Transverse colon (tissue), 4 donors: ENCODE data around the gene UBAP2L. TPM values are rescaled to one million over a fixed set of nuclear protein-coding genes. Genes with fewer than 3 reads are reported as not detected.

Experiments
- DNase-seq: peaks from one replicate; pipeline ENCODE4 v3.0.0-alpha.2; 2019
- H3K27ac ChIP-seq, 4 donors: fragments of 200-600 bp; sonication (generic); 2 replicates each; pipeline ENCODE4 v1.5.1; 2016 to 2018; ENCODE audit warnings: inconsistent platforms in 4 of 4
- H3K27me3 ChIP-seq: fragments of 200-600 bp; sonication (generic); 2 replicates; pipeline ENCODE4 v1.5.1; 2017; ENCODE audit warnings: inconsistent platforms
- H3K36me3 ChIP-seq, 4 donors: fragments of 200-600 bp; sonication (generic); 2 replicates each; pipeline ENCODE4 v1.5.1; 2017 to 2019; ENCODE audit warnings: inconsistent platforms in 4 of 4
- H3K4me1 ChIP-seq, 4 donors: fragments of 200-600 bp; sonication (generic); 2 replicates each; pipeline ENCODE4 v1.5.1; 2017 to 2020; ENCODE audit warnings: inconsistent platforms in 4 of 4
- H3K4me3 ChIP-seq, 4 donors: fragments of 200-600 bp; sonication (generic); 1 replicate in 1 of 4; 2 replicates in 3 of 4; pipeline versions ENCODE4 v1.5.1 to v1.6.1; 2017 to 2019; ENCODE audit warnings: inconsistent platforms in 4 of 4
- H3K9me3 ChIP-seq, 2 donors: fragments of 200-600 bp; sonication (generic); 2 replicates each; pipeline ENCODE4 v1.5.1; 2017 to 2019; ENCODE audit warnings: inconsistent platforms in 2 of 2
- EP300 ChIP-seq: sonication (generic); formaldehyde crosslinking; IDR thresholded peaks from one replicate; pipeline ENCODE4 v1.6.1; 2017; ENCODE audit warnings: antibody characterized with exemption, low read depth
- POLR2A ChIP-seq: fragments of 450-650 bp; IDR thresholded peaks from one replicate; pipeline ENCODE4 v1.6.1; 2016; ENCODE audit warnings: antibody characterized with exemption, mild to moderate bottlenecking, moderate library complexity
- POLR2AphosphoS5 ChIP-seq, 3 donors: sonication (generic); formaldehyde crosslinking; IDR thresholded peaks; one replicate each; pipeline ENCODE4 v1.6.1; 2016; ENCODE audit warnings: antibody characterized with exemption in 3 of 3
- WGBS, 2 donors: methylation state at CpG; one replicate each; pipeline ENCODE4 v1.1.5; 2018; ENCODE audit warnings: low coverage in 1 of 2; 5-methylcytosine and 5-hydroxymethylcytosine counted together
- in situ Hi-C, 4 donors: fragments of 200-750 bp; cut with MboI; loops; one replicate each; pipeline versions ENCODE4 v1.15.0 to v1.15.1; 2017; ENCODE audit warnings: low sequenced_read_pairs in 3 of 4, low pct_ligation_motif_present in 1 of 4, low pct_unique_long_range_greater_than_20kb in 1 of 4
- intact Hi-C: fragments of 100-400 bp; cut with DNase I; formaldehyde crosslinking; loops from one replicate; pipeline ENCODE4 v1.15.1; 2023; ENCODE audit warnings: low total_unique reads
- total RNA-seq, 4 donors: library from RNA; depleted of rRNA; stranded (reverse); fragments of >200 nt; gene quantifications; one replicate each; pipeline ENCODE4 v1.1.0, GENCODE V29; 2016
- TF ChIP-seq, protein P1 (sequence below), 5 experiments: fragments of 200-600 bp in 3 of 5; fragments of 450-650 bp in 2 of 5; sonication (generic) in 3 of 5; IDR thresholded peaks; 1 replicate in 2 of 5; 2 replicates in 3 of 5; pipeline ENCODE4 v1.5.1; 2016 to 2017; ENCODE audit warnings: antibody characterized with exemption in 5 of 5, inconsistent platforms in 3 of 5, mild to moderate bottlenecking in 2 of 5, moderate library complexity in 1 of 5

Gene UBAP2L
- total RNA-seq, 4 donors from 2014 or later: 42.4 to 62.0 (median 50.6) TPM

- peaks cover 0 to 99% (median 49%) of the 10 kb centered on the region in 4 donors for H3K36me3 ChIP-seq
- H3K4me3 ChIP-seq: no peak overlapping the region
- TF ChIP-seq, protein P1, sequence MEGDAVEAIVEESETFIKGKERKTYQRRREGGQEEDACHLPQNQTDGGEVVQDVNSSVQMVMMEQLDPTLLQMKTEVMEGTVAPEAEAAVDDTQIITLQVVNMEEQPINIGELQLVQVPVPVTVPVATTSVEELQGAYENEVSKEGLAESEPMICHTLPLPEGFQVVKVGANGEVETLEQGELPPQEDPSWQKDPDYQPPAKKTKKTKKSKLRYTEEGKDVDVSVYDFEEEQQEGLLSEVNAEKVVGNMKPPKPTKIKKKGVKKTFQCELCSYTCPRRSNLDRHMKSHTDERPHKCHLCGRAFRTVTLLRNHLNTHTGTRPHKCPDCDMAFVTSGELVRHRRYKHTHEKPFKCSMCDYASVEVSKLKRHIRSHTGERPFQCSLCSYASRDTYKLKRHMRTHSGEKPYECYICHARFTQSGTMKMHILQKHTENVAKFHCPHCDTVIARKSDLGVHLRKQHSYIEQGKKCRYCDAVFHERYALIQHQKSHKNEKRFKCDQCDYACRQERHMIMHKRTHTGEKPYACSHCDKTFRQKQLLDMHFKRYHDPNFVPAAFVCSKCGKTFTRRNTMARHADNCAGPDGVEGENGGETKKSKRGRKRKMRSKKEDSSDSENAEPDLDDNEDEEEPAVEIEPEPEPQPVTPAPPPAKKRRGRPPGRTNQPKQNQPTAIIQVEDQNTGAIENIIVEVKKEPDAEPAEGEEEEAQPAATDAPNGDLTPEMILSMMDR (IDR thresholded peaks at IDR 0.05): no peak
- TF ChIP-seq POLR2A: no peak
- TF ChIP-seq EP300: no peak
- no peak for TF ChIP-seq POLR2AphosphoS5 (IDR thresholded peaks at IDR 0.05)
- H3K4me1 ChIP-seq: no peaks in the 10 kb centered on the region
- 92 to 93% methylated on average over 7 of the region's 7 CpGs for WGBS, 2 donors
- no peak for DNase-seq
- intact Hi-C loops: no loop called here
- H3K27me3 ChIP-seq: no peaks in the 10 kb centered on the region
- no peak overlapping the region for H3K27ac ChIP-seq
- in situ Hi-C loops: no loop called here
- no peaks in the 10 kb centered on the region for H3K9me3 ChIP-seq
These were observed 32.9 kb downstream of the UBAP2L start for GRCh38 chr1:154253671-154254070.

- in situ Hi-C loops: no loop called here
- intact Hi-C loops: no loop called here
- no peaks in the 10 kb centered on the region for H3K9me3 ChIP-seq
- H3K27ac ChIP-seq: no peak overlapping the region
- H3K27me3 ChIP-seq: no peaks in the 10 kb centered on the region
- TF ChIP-seq POLR2A (no peak), POLR2AphosphoS5 (IDR thresholded peaks at IDR 0.05) (no peak), EP300 (no peak)
- TF ChIP-seq, protein P1 (IDR thresholded peaks at IDR 0.05): no peak
- DNase-seq: no peak
- peaks cover 0 to 98% (median 47%) of the 10 kb centered on the region in 4 donors for H3K36me3 ChIP-seq
- no peak overlapping the region for H3K4me3 ChIP-seq
- H3K4me1 ChIP-seq: no peaks in the 10 kb centered on the region
These were observed 35.9 kb downstream of the UBAP2L start for GRCh38 chr1:154256686-154257085.

DNA sequence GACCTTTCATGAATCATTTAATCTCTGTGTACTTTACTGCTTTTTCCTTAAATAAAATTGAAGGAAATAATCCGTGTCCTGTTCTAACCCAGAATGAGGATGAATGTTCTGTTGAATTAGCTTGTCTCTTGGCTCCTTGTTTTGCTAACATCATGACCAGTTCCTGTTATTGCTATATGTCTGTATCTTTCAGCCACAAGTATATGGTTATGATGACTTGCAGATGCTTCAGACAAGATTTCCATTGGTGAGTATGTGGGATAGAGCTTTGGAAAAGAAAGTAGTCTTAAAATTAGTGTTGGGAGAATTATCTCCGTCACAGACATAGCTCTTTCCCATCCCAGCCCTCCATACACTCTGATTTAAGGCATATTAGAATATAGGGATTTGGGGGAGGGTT, 38.0 kb downstream of the UBAP2L start:
- in situ Hi-C loops: no loop called here
- H3K4me1 ChIP-seq: no peaks in the 10 kb centered on the region
- intact Hi-C loops: no loop called here
- no peak overlapping the region for H3K4me3 ChIP-seq
- 91 to 92% methylated on average over 2 of the region's 2 CpGs for WGBS, 2 donors
- no peak for TF ChIP-seq EP300
- TF ChIP-seq, protein P1 (IDR thresholded peaks at IDR 0.05): no peak
- TF ChIP-seq POLR2AphosphoS5 (IDR thresholded peaks at IDR 0.05): no peak
- no peak for TF ChIP-seq POLR2A
- no peaks in the 10 kb centered on the region for H3K27me3 ChIP-seq
- H3K27ac ChIP-seq: no peak overlapping the region
- no peak for DNase-seq
- H3K9me3 ChIP-seq: no peaks in the 10 kb centered on the region
- H3K36me3 ChIP-seq: peaks cover 0 to 98% (median 47%) of the 10 kb centered on the region in 4 donors

- no peak overlapping the region for H3K27ac ChIP-seq
- intact Hi-C loops (no loop called here), in situ Hi-C loops (loop anchor here in 1 of 4 donors (10.0 kb wide), 1 partner anchor 65 kb away; the partner anchor contains the start of gene TPM3)
- H3K27me3 ChIP-seq: no peaks in the 10 kb centered on the region
- no peak overlapping the region for H3K4me3 ChIP-seq
- no peaks in the 10 kb centered on the region for H3K4me1 ChIP-seq
- H3K36me3 ChIP-seq: peaks cover 0 to 96% (median 43%) of the 10 kb centered on the region in 4 donors
- 63 to 95% methylated on average over 1 of the region's 1 CpG for WGBS, 2 donors
- H3K9me3 ChIP-seq: no peaks in the 10 kb centered on the region
- no peak for DNase-seq
- TF ChIP-seq EP300 (no peak), POLR2AphosphoS5 (IDR thresholded peaks at IDR 0.05) (no peak), POLR2A (no peak)
- TF ChIP-seq, protein P1 (IDR thresholded peaks at IDR 0.05): no peak
These were observed 39.4 kb downstream of the UBAP2L start for GRCh38 chr1:154260127-154260526.
